ENCODE results near the gene PCA3. TPM values are rescaled to one million over a fixed set of nuclear protein-coding genes. Genes with fewer than 3 reads are reported as not detected.

PCA3 gene
- total RNA-seq, 4 donors from 2014 or later: not detected

DNA sequence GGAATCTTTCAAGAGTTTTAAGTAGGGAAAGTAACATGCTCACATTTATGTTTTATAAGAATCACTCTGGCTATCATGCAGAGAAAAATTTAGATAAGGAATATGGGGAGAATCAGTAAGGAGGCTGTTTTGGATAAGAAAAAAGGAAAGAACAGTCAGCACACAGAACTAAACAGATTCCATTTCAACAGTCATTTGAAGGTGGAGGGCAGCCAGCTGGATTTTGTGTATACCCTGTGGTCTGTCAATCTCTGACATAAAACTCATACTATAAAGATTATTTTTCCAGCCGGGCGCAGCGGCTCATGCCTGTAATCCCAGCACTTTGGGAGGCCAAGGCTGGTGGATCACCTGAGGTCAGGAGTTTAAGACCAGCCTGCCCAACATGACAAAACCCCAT is 64.2 kb downstream of the PCA3 start:
- H3K27ac ChIP-seq: peak overlapping the region in 3 of 4 donors; percentile 26 to 61 (median 43)
- no peak overlapping the region for H3K4me3 ChIP-seq
- H3K9me3 ChIP-seq: no peaks in the 10 kb centered on the region
- no peak for TF ChIP-seq POLR2A (IDR thresholded peaks at IDR 0.05)
- TF ChIP-seq, protein P1, sequence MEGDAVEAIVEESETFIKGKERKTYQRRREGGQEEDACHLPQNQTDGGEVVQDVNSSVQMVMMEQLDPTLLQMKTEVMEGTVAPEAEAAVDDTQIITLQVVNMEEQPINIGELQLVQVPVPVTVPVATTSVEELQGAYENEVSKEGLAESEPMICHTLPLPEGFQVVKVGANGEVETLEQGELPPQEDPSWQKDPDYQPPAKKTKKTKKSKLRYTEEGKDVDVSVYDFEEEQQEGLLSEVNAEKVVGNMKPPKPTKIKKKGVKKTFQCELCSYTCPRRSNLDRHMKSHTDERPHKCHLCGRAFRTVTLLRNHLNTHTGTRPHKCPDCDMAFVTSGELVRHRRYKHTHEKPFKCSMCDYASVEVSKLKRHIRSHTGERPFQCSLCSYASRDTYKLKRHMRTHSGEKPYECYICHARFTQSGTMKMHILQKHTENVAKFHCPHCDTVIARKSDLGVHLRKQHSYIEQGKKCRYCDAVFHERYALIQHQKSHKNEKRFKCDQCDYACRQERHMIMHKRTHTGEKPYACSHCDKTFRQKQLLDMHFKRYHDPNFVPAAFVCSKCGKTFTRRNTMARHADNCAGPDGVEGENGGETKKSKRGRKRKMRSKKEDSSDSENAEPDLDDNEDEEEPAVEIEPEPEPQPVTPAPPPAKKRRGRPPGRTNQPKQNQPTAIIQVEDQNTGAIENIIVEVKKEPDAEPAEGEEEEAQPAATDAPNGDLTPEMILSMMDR (IDR thresholded peaks at IDR 0.05): no peak
- no peak for DNase-seq
- 42 to 85% methylated on average over 3 of the region's 3 CpGs for WGBS, 2 donors
- no peaks in the 10 kb centered on the region for H3K36me3 ChIP-seq
- intact Hi-C loops (cut with DNase I): no loop called here
- no peaks in the 10 kb centered on the region for H3K27me3 ChIP-seq
- no peaks in the 10 kb centered on the region for H3K4me1 ChIP-seq

DNA sequence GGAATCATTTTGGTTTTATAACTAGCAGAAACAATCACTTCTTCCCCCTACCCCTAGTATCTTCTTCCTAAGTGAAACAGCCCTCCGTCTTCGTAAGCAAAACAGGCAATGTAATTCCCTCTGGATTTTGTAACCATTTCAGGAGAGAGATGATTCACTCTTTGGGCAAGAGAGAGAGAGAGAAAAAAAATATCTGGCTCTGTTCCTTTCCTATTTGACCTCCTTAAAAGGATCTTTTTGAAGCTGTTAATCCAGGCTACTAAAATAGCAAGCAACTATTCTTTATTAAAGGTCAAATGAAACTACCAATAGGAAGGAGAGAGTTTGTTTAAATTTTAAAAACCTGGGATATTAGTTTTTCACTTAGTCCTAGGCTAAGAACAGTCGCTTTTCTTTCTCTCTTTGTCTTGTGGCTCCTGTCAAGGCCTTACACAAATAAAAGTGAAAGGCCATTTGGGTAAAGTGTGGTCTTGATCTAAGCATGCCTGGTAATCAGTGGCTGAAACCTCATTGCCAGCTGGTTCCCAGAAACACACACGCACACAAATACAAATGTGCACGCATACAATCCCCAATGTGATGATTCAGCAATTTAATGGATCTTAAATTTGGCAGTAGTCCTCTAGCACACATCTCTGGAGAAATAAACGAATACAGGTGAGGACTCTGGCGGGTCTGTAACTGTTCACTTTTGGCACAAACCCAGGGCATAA is 71.5 kb downstream of the PCA3 start:
- Histone ChIP-seq H3K27ac (peak overlapping the region; percentile 7 to 82 (median 73)), H3K9me3 (no peaks in the 10 kb centered on the region), H3K4me3 (peak overlapping the region in 1 of 4 donors; percentile 32), H3K4me1 (peaks cover 0 to 17% (median 8%) of the 10 kb centered on the region in 3 donors), H3K36me3 (no peaks in the 10 kb centered on the region), H3K27me3 (no peaks in the 10 kb centered on the region)
- 22 to 23% methylated on average over 7 of the region's 7 CpGs for WGBS, 2 donors
- DNase-seq: no peak
- TF ChIP-seq, protein P1 (IDR thresholded peaks at IDR 0.05): no peak
- TF ChIP-seq POLR2A (IDR thresholded peaks at IDR 0.05): no peak
- intact Hi-C loops (cut with DNase I): no loop called here

Small RNA genes within 50 kb of the gene (small RNA-seq; reads per million reads assigned to genes)
- gene AL359314.1: 0 reads per million in 4 donors

Other genes with a start within 250 kb of the PCA3 start
- gene PRUNE2, start 141.7 kb downstream of the PCA3 start, total RNA-seq: 100 to 1,000 TPM in 1 of 4 donors, 10 to 100 TPM in 2, 1 to 10 TPM in 1; 9.9 to 126 (median 26.7) TPM